ENCODE measurements around the gene PNPLA8.

Gene PNPLA8

GRCh38 chr7:108441392-108441955, 84.5 kb downstream of the PNPLA8 start:
- no peak for DNase-seq

- DNase-seq, result no peak
These were observed 85.3 kb downstream of the PNPLA8 start for GRCh38 chr7:108440613-108441012.

DNA sequence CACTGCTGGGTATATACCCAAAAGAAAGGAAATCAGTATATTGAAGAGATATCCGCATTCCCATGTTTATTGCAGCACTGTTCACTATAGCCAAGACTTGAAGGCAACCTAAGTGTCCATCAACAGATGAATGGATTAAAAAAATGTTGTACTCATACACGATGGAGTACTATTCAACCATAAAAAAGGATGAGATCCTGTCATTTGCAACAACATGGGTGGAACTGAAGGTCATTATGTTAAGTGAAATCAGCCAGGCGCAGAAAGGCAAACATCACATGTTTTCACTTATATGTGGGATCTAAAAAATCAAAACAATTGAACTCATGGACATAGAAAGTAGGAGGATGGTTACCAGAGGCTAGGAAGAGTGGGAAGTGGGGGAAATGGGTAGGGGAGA, 89.0 kb downstream of the PNPLA8 start:
- DNase-seq, result no peak

GRCh38 chr7:108434010-108434409, 91.9 kb downstream of the PNPLA8 start:
- DNase-seq, result no peak

- no peak for DNase-seq
These were observed 94.8 kb downstream of the PNPLA8 start for GRCh38 chr7:108431099-108431498.

- DNase-seq, result no peak
These were observed 95.3 kb downstream of the PNPLA8 start for GRCh38 chr7:108430664-108431063.

DNA sequence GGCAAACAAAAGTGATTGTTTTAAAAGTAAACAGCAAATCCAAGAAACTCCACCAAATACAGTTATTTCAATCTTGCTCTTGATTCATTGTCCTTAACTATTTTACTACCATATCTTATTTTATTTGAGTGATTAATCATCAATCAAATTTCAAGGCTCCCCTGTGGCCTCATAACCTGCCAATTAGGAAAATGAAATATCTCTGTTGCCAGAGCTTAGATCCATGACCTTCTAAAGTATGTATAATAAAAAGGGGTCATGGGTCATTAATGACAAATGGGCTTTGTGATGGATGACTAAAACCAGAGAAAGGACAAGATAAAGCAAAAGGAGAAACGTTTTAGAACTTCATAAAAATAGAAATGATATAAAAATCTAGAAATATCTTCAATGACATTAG, 98.2 kb downstream of the PNPLA8 start:
- no peak for DNase-seq

DNA sequence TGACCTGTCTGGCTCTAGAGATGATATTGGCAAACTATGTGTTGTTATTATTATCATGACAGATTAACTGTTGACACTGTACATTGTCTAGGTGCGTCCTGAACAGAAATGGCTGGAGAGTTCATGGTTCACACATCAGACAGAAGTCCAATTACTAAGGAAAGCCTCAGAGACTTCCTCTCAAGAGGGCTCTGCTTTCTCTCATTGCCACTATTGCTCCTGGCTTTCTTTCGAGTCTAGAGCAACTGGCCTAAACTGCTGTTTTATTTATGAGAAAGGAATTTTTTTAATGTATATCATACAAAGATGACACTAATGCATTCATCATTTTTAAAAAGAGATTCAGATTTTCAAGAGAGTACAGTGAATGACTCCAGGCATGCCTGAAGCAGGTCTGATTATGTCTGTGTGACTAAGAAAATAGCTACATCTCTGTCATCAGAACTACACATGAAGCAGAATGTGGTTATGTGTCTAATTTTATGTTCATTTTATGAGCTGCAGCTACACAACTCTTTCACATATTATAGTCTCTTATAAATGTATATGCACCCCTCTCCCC, 100.1 kb downstream of the PNPLA8 start:
- DNase-seq, result no peak

DNA sequence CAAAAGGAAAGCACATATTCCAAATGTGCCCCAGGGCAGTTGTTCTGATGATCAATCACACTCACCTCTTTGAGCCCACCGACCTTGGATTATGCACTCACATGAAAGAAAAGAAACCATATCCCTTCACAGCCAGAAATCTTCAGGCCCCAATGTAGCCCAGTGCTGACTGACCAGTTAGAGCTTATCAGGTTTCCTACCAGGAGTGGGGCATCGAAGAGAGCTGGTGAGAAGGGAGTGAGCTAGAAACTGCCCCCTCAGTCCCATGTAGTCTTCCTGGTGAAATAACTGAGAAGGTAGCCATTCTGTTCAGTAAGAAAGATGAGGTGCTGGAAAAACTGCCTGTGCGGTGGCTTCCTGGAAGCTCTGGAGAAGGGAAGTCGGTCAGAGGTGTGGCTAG, 101.9 kb downstream of the PNPLA8 start:
- DNase-seq, result no peak

GRCh38 chr7:108423089-108423989, 102.6 kb downstream of the PNPLA8 start:
- DNase-seq, result no peak

DNA sequence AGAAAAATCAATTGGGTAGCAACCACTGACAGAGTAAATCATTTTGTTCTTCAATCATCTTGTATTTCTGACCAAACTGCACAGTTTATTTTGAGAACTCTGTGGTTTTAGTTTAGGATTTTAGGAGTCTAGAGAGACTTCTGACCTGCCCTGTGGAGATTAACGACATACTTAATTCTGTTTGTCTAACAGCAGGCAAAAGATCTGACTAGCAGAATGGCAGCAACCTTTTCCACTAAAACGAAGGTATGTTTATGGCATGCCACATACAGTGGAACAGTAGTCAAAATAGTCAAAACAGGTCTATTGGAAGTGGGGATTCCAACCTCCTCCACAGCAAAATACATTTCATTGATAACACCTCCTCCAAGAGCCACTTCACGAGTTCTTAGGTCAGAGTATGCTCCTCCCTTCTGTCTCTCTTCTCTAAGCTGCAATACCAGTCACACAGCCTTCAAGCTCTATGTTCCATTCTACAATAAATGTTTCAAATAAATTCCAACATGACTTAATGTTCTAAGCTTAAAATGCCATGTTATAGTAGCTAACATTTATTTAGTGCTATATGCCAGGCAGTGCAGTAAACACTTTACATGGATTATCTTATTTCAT, 104.1 kb downstream of the PNPLA8 start:
- DNase-seq, result no peak

Measured in hippocampal formation (tissue), 2 donors.